WTC11 (cell line): ENCODE measurements around the gene CHRNA5. TPM values are rescaled to one million over a fixed set of nuclear protein-coding genes. Genes with fewer than 3 reads are reported as not detected.

Experiments
- ATAC-seq: fragments of 200-7000 bp; cut with Tn5 transposase; 2 replicates; pipeline ENCODE4 v1.10.0; 2021; ENCODE audit warnings: mild to moderate bottlenecking, moderate library complexity
- CTCF ChIA-PET: fragments of 300-600 bp; sonication (Branson Sonifier 250); formaldehyde crosslinking; loops from one replicate; lab custom pipeline; 2021; ENCODE audit warnings: antibody characterized with exemption; lab: Charles Lee
- POLR2A ChIA-PET: fragments of 350-600 bp; sonication (Branson Sonifier 250); formaldehyde crosslinking; loops from one replicate; lab custom pipeline; 2021; ENCODE audit warnings: antibody characterized with exemption; lab: Charles Lee
- DNase-seq: peaks from one replicate; pipeline ENCODE4 v3.0.0; 2021; ENCODE audit warnings: low spot score
- H3K27ac Mint-ChIP-seq: 2 replicates; pipeline ENCODE4 v1.8.0; 2021; ENCODE audit warnings: mixed read lengths
- H3K27me3 Mint-ChIP-seq: 2 replicates; pipeline ENCODE4 v1.8.0; 2021; ENCODE audit warnings: low read depth, mild to moderate bottlenecking, moderate library complexity, mixed read lengths
- H3K36me3 Mint-ChIP-seq: 2 replicates; pipeline ENCODE4 v1.8.0; 2021; ENCODE audit warnings: mixed read lengths
- H3K4me1 Mint-ChIP-seq: 2 replicates; pipeline ENCODE4 v1.8.0; 2022; ENCODE audit warnings: mixed read lengths
- H3K4me3 Mint-ChIP-seq: 2 replicates; pipeline ENCODE4 v1.8.0; 2021; ENCODE audit warnings: mild to moderate bottlenecking, moderate library complexity, mixed read lengths
- H3K9me3 Mint-ChIP-seq: 2 replicates; pipeline ENCODE4 v1.8.0; 2021; ENCODE audit warnings: mixed read lengths
- EMX1 ChIP-seq: fragments of 250-450 bp; sonication (Bioruptor Pico); IDR thresholded peaks from 2 replicates; pipeline ENCODE4 v1.8.0; 2021; ENCODE audit warnings: mild to moderate bottlenecking
- IRF2 ChIP-seq: sonication (generic); formaldehyde crosslinking; IDR thresholded peaks from 2 replicates; pipeline ENCODE4 v1.8.0; 2022; ENCODE audit warnings: low read depth, missing genetic modification reagents, borderline replicate concordance
- SP1 ChIP-seq: sonication (generic); formaldehyde crosslinking; conservative IDR thresholded peaks from 2 replicates; pipeline ENCODE4 v1.8.1; 2022; ENCODE audit warnings: missing genetic modification reagents
- TCF7 ChIP-seq: sonication (generic); formaldehyde crosslinking; IDR thresholded peaks from 2 replicates; pipeline ENCODE4 v1.8.0; 2022; ENCODE audit warnings: mild to moderate bottlenecking, low read depth, missing genetic modification reagents, moderate library complexity
- TP53 ChIP-seq: sonication (generic); formaldehyde crosslinking; IDR thresholded peaks from 2 replicates; pipeline ENCODE4 v1.8.1; 2023; ENCODE audit warnings: mild to moderate bottlenecking, missing genetic modification reagents
- ZNF263 ChIP-seq: sonication (generic); formaldehyde crosslinking; IDR thresholded peaks from 2 replicates; pipeline ENCODE4 v1.8.1; 2022; ENCODE audit warnings: low read depth, mild to moderate bottlenecking, moderate library complexity, missing genetic modification reagents
- ZNF317 ChIP-seq: sonication (generic); formaldehyde crosslinking; IDR thresholded peaks from 2 replicates; pipeline ENCODE4 v1.8.1; 2023; ENCODE audit warnings: low read depth, mild to moderate bottlenecking, moderate library complexity, missing genetic modification reagents, borderline replicate concordance
- ZNF423 ChIP-seq: fragments of 250-450 bp; sonication (Bioruptor Pico); IDR thresholded peaks from 2 replicates; pipeline ENCODE4 v2.1.2; 2022; ENCODE audit warnings: mild to moderate bottlenecking, moderate library complexity
- total RNA-seq: library from RNA; stranded (reverse); gene quantifications from 3 replicates; pipeline ENCODE4 v1.2.3, GENCODE V29; 2021
- TF ChIP-seq, protein P1 (sequence below): sonication (generic); formaldehyde crosslinking; IDR thresholded peaks from 2 replicates; pipeline ENCODE4 v1.8.0; 2022; ENCODE audit warnings: mild to moderate bottlenecking, missing genetic modification reagents
- TF ChIP-seq, protein P2 (sequence below): sonication (generic); formaldehyde crosslinking; IDR thresholded peaks from 2 replicates; pipeline ENCODE4 v1.8.1; 2022; ENCODE audit warnings: low read depth, missing genetic modification reagents, borderline replicate concordance
- TF ChIP-seq, protein P3 (sequence below): sonication (generic); formaldehyde crosslinking; IDR thresholded peaks from 2 replicates; pipeline ENCODE4 v1.8.1; 2022; ENCODE audit warnings: mild to moderate bottlenecking, missing genetic modification reagents, moderate library complexity, borderline replicate concordance
- TF ChIP-seq, protein P4 (sequence below): sonication (generic); formaldehyde crosslinking; IDR thresholded peaks from 2 replicates; pipeline ENCODE4 v1.8.0; 2022; ENCODE audit warnings: mild to moderate bottlenecking, missing genetic modification reagents
- TF ChIP-seq, protein P5 (sequence below): sonication (generic); formaldehyde crosslinking; IDR thresholded peaks from 2 replicates; pipeline ENCODE4 v1.8.0; 2022; ENCODE audit warnings: mild to moderate bottlenecking, missing genetic modification reagents
- TF ChIP-seq, protein P6 (sequence below): sonication (generic); formaldehyde crosslinking; IDR thresholded peaks from 2 replicates; pipeline ENCODE4 v1.8.0; 2023; ENCODE audit warnings: missing genetic modification reagents
- TF ChIP-seq, protein P7 (sequence below): fragments of 250-450 bp; sonication (Bioruptor Pico); conservative IDR thresholded peaks from 2 replicates; pipeline ENCODE4 v1.9.0; 2021; ENCODE audit warnings: mild to moderate bottlenecking
- TF ChIP-seq, protein P8 (sequence below): sonication (generic); formaldehyde crosslinking; IDR thresholded peaks from 2 replicates; pipeline ENCODE4 v1.8.1; 2023; ENCODE audit warnings: mild to moderate bottlenecking, missing genetic modification reagents, borderline replicate concordance
- TF ChIP-seq, protein P9 (sequence below): fragments of 250-450 bp; sonication (Bioruptor Pico); IDR thresholded peaks from 2 replicates; pipeline ENCODE4 v1.9.0; 2021; ENCODE audit warnings: mild to moderate bottlenecking

The CHRNA5 gene
- total RNA-seq, 1 experiment from 2014 or later: 21.0 TPM

DNA sequence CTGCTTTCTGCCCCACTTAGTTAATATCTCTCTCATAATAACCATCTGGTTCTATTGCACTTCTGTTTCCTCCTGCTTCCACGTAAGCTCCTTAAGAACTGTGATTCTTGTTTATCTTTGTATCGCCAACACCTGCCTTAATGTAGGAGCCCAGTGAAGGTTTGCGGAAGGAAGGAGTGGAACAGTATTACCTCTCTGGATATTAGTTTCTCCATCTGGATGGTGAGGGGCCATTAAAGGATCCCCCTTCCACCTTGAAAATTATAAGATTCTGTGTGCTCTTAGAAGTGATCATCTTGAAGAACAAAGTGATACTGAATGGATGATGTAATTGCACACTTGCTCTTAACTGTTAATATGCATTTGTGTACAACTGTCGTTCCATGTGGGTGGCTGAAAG, 2.2 kb downstream of the CHRNA5 start (continued):
- TF ChIP-seq, protein P1, sequence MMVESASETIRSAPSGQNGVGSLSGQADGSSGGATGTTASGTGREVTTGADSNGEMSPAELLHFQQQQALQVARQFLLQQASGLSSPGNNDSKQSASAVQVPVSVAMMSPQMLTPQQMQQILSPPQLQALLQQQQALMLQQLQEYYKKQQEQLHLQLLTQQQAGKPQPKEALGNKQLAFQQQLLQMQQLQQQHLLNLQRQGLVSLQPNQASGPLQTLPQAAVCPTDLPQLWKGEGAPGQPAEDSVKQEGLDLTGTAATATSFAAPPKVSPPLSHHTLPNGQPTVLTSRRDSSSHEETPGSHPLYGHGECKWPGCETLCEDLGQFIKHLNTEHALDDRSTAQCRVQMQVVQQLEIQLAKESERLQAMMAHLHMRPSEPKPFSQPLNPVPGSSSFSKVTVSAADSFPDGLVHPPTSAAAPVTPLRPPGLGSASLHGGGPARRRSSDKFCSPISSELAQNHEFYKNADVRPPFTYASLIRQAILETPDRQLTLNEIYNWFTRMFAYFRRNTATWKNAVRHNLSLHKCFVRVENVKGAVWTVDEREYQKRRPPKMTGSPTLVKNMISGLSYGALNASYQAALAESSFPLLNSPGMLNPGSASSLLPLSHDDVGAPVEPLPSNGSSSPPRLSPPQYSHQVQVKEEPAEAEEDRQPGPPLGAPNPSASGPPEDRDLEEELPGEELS (CRISPR knock-in tag): no peak
- TF ChIP-seq, protein P2, sequence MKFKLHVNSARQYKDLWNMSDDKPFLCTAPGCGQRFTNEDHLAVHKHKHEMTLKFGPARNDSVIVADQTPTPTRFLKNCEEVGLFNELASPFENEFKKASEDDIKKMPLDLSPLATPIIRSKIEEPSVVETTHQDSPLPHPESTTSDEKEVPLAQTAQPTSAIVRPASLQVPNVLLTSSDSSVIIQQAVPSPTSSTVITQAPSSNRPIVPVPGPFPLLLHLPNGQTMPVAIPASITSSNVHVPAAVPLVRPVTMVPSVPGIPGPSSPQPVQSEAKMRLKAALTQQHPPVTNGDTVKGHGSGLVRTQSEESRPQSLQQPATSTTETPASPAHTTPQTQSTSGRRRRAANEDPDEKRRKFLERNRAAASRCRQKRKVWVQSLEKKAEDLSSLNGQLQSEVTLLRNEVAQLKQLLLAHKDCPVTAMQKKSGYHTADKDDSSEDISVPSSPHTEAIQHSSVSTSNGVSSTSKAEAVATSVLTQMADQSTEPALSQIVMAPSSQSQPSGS (CRISPR knock-in tag): no peak
- no peak for TF ChIP-seq SP1
- TF ChIP-seq, protein P3, sequence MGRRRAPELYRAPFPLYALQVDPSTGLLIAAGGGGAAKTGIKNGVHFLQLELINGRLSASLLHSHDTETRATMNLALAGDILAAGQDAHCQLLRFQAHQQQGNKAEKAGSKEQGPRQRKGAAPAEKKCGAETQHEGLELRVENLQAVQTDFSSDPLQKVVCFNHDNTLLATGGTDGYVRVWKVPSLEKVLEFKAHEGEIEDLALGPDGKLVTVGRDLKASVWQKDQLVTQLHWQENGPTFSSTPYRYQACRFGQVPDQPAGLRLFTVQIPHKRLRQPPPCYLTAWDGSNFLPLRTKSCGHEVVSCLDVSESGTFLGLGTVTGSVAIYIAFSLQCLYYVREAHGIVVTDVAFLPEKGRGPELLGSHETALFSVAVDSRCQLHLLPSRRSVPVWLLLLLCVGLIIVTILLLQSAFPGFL (CRISPR knock-in tag): no peak

DNA sequence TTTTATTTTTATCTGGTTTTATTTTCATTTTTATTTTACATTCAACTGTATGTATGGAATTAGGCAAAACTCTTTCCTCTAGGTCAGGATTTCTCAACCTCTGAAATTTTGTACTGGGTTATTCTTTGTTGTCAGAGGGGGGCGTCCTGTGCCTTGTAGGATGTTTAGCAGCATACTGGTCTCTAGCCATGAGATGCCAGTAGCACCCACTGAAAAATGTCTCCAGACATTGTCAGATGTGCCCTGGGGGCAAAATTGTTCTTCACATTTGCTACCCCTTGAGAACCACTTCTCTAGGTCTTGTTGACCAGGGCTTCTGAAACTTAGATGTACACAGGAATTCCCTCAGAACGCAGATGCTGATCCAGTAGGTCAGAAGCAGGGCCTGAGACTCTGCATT, 5.4 kb downstream of the CHRNA5 start:
- Mint-ChIP-seq H3K4me3 (no peak overlapping the region), H3K27me3 (no peaks in the 10 kb centered on the region), H3K36me3 (no peaks in the 10 kb centered on the region), H3K27ac (no peak overlapping the region; the same call in 1 of the 2 replicates), H3K4me1 (peaks cover 16% of the 10 kb centered on the region), H3K9me3 (no peaks in the 10 kb centered on the region)
- DNase-seq: no peak
- TF ChIP-seq TP53 (CRISPR knock-in tag): no peak
- TF ChIP-seq ZNF263 (CRISPR knock-in tag): no peak
- TF ChIP-seq, protein P4, sequence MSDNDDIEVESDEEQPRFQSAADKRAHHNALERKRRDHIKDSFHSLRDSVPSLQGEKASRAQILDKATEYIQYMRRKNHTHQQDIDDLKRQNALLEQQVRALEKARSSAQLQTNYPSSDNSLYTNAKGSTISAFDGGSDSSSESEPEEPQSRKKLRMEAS (CRISPR knock-in tag): no peak
- TF ChIP-seq EMX1 (CRISPR knock-in tag): no peak
- no peak for TF ChIP-seq TCF7 (CRISPR knock-in tag)
- POLR2A ChIA-PET: no interaction called here
- CTCF ChIA-PET: interaction anchor here (0.7 kb wide), 1 partner anchor 130 kb away, joined by 4 read pairs; no protein-coding TSS in a partner anchor
- peak; percentile 26; the same call in 1 of the 2 replicates for ATAC-seq

DNA sequence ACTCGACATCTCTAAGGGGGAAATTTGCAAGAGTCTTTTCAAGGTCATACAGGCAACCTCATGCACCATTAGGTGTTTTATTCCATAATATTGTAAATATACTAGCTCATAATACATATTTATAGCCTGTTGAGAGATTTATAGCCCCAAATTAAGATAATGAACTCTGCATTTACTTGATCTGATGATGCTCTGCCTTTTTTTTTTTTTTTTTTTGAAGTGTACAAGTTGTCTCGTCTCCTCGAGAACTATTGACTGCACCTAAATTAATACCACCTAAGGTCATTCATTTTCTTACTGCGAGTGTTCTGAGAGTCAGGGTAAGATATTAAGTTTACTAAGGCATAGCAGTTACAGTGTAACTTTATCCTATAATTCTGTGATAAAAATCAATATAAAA, 6.1 kb downstream of the CHRNA5 start:
- ChIA-PET POLR2A (no interaction called here), CTCF (interaction anchor here (0.6 to 0.7 kb wide), 2 partner anchors 44 to 130 kb away, joined by 3 to 4 read pairs; no protein-coding TSS in a partner anchor)
- Mint-ChIP-seq H3K4me3 (no peak overlapping the region), H3K27ac (no peak overlapping the region; the same call in 1 of the 2 replicates), H3K36me3 (no peaks in the 10 kb centered on the region), H3K4me1 (peaks cover 14% of the 10 kb centered on the region), H3K9me3 (no peaks in the 10 kb centered on the region), H3K27me3 (no peaks in the 10 kb centered on the region)
- DNase-seq: no peak
- no peak for ATAC-seq
- TF ChIP-seq, protein P5, sequence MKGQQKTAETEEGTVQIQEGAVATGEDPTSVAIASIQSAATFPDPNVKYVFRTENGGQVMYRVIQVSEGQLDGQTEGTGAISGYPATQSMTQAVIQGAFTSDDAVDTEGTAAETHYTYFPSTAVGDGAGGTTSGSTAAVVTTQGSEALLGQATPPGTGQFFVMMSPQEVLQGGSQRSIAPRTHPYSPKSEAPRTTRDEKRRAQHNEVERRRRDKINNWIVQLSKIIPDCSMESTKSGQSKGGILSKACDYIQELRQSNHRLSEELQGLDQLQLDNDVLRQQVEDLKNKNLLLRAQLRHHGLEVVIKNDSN (CRISPR knock-in tag): no peak
- TF ChIP-seq ZNF317 (CRISPR knock-in tag): no peak
- TF ChIP-seq, protein P6, sequence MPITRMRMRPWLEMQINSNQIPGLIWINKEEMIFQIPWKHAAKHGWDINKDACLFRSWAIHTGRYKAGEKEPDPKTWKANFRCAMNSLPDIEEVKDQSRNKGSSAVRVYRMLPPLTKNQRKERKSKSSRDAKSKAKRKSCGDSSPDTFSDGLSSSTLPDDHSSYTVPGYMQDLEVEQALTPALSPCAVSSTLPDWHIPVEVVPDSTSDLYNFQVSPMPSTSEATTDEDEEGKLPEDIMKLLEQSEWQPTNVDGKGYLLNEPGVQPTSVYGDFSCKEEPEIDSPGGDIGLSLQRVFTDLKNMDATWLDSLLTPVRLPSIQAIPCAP (CRISPR knock-in tag): no peak
- TF ChIP-seq ZNF423: no peak
- TF ChIP-seq, protein P7, sequence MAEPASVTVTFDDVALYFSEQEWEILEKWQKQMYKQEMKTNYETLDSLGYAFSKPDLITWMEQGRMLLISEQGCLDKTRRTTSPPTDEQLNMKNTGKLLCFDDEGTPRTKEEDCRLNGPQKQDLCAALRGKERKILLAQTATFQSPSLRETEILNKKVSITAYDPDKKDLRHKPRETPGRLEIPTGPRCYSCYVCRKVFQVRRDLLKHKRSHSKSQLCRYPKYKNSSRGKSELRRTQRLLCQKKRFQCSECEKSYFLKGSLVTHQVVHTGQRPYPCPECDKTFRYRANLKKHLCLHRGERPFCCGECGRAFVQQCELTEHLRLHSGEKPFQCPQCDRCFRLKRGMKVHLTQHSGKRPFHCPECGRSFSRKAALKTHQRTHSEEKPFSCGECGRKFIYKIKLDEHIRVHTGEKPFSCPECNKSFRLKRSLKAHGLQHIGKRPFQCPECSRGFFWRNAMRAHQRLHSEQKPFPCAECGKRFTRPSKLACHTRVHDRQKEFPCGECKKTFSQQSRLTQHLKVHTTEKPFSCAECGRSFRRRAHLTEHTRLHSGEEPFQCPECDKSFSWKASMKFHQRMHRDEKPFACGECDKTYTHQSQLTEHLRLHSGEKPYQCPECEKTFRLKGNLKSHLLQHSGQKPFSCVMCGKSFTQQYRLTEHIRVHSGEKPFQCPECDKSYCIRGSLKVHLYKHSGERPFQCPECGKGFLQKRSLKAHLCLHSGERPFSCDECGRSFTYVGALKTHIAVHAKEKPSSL (CRISPR knock-in tag): no peak
- no peak for TF ChIP-seq TCF7 (CRISPR knock-in tag)
- TF ChIP-seq, protein P8, sequence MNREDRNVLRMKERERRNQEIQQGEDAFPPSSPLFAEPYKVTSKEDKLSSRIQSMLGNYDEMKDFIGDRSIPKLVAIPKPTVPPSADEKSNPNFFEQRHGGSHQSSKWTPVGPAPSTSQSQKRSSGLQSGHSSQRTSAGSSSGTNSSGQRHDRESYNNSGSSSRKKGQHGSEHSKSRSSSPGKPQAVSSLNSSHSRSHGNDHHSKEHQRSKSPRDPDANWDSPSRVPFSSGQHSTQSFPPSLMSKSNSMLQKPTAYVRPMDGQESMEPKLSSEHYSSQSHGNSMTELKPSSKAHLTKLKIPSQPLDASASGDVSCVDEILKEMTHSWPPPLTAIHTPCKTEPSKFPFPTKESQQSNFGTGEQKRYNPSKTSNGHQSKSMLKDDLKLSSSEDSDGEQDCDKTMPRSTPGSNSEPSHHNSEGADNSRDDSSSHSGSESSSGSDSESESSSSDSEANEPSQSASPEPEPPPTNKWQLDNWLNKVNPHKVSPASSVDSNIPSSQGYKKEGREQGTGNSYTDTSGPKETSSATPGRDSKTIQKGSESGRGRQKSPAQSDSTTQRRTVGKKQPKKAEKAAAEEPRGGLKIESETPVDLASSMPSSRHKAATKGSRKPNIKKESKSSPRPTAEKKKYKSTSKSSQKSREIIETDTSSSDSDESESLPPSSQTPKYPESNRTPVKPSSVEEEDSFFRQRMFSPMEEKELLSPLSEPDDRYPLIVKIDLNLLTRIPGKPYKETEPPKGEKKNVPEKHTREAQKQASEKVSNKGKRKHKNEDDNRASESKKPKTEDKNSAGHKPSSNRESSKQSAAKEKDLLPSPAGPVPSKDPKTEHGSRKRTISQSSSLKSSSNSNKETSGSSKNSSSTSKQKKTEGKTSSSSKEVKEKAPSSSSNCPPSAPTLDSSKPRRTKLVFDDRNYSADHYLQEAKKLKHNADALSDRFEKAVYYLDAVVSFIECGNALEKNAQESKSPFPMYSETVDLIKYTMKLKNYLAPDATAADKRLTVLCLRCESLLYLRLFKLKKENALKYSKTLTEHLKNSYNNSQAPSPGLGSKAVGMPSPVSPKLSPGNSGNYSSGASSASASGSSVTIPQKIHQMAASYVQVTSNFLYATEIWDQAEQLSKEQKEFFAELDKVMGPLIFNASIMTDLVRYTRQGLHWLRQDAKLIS (CRISPR knock-in tag): no peak
- TF ChIP-seq, protein P9, sequence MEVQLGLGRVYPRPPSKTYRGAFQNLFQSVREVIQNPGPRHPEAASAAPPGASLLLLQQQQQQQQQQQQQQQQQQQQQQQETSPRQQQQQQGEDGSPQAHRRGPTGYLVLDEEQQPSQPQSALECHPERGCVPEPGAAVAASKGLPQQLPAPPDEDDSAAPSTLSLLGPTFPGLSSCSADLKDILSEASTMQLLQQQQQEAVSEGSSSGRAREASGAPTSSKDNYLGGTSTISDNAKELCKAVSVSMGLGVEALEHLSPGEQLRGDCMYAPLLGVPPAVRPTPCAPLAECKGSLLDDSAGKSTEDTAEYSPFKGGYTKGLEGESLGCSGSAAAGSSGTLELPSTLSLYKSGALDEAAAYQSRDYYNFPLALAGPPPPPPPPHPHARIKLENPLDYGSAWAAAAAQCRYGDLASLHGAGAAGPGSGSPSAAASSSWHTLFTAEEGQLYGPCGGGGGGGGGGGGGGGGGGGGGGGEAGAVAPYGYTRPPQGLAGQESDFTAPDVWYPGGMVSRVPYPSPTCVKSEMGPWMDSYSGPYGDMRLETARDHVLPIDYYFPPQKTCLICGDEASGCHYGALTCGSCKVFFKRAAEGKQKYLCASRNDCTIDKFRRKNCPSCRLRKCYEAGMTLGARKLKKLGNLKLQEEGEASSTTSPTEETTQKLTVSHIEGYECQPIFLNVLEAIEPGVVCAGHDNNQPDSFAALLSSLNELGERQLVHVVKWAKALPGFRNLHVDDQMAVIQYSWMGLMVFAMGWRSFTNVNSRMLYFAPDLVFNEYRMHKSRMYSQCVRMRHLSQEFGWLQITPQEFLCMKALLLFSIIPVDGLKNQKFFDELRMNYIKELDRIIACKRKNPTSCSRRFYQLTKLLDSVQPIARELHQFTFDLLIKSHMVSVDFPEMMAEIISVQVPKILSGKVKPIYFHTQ (CRISPR knock-in tag): no peak
- TF ChIP-seq IRF2 (CRISPR knock-in tag): no peak
